A549 (cell line): ENCODE results near the gene ESR1. TPM values are rescaled to one million over a fixed set of nuclear protein-coding genes. Genes with fewer than 3 reads are reported as not detected.

Experiments used
- ATAC-seq, 2 experiments: fragments of 200-7000 bp in 1 of 2; fragments of >200 bp in 1 of 2; cut with Nextera tagmentation in 1 of 2; cut with Tn5 transposase in 1 of 2; 3 replicates each; pipeline versions ENCODE4 v1.8.0 to v1.9.1; 2018 to 2020; ENCODE audit warnings: mild to moderate bottlenecking in 1 of 2, moderate library complexity in 1 of 2
- CTCF ChIA-PET: fragments of 300-600 bp; sonication (Branson Sonifier 250); formaldehyde crosslinking; extraction: SDS; loops from one replicate; lab custom pipeline; 2021; ENCODE audit warnings: antibody characterized with exemption, inconsistent platforms; lab: Yijun Ruan, JAX
- POLR2A ChIA-PET: fragments of 350-600 bp; formaldehyde crosslinking; extraction: SDS; loops from one replicate; lab custom pipeline; 2021; ENCODE audit warnings: antibody characterized with exemption, inconsistent platforms; lab: Yijun Ruan, JAX
- DNase-seq, 2 experiments: peaks; one replicate each; pipeline versions ENCODE4 v3.0.0 to v3.0.0-alpha.2; 2011 to 2016; ENCODE audit warnings: low read depth in 1 of 2, low spot score in 1 of 2
- FAIRE-seq: peaks from 2 replicates; lab custom pipeline; 2011; peaks lifted over from hg19 to GRCh38; lab: Jason Lieb, UNC
- H3K27ac ChIP-seq, 2 experiments: fragments of >200 bp; sonication (Bioruptor Twin); formaldehyde crosslinking; 3 replicates each; pipeline ENCODE4 v1.5.1; 2016 to 2017
- H3K4me1 ChIP-seq: fragments of >200 bp; sonication (Bioruptor Twin); formaldehyde crosslinking; 3 replicates; pipeline ENCODE4 v1.6.1; 2016
- H3K4me2 ChIP-seq: fragments of >200 bp; sonication (Bioruptor Twin); formaldehyde crosslinking; 3 replicates; pipeline ENCODE4 v1.6.1; 2016
- H3K4me3 ChIP-seq: fragments of >200 bp; sonication (Bioruptor Twin); formaldehyde crosslinking; 3 replicates; pipeline ENCODE4 v1.5.1; 2016
- H3K9me3 ChIP-seq: fragments of >200 bp; sonication (Bioruptor Twin); formaldehyde crosslinking; 3 replicates; pipeline ENCODE4 v1.6.1; 2016
- CEBPB ChIP-seq, 2 experiments: fragments of >200 bp in 1 of 2; sonication (Bioruptor Twin) in 1 of 2; formaldehyde crosslinking in 1 of 2; IDR thresholded peaks; 2 replicates each; pipeline ENCODE4 v1.6.1; 2012 to 2016
- CHD4 ChIP-seq: fragments of 200-600 bp; sonication (generic); IDR thresholded peaks from 2 replicates; pipeline ENCODE4 v1.6.1; 2016; ENCODE audit warnings: antibody characterized with exemption, mild to moderate bottlenecking, borderline replicate concordance
- EHF ChIP-seq: fragments of 250-450 bp; sonication (Bioruptor Pico); IDR thresholded peaks from 2 replicates; pipeline ENCODE4 v1.5.0; 2020; ENCODE audit warnings: mild to moderate bottlenecking
- EHMT2 ChIP-seq: fragments of 200-600 bp; sonication (generic); IDR thresholded peaks from 2 replicates; pipeline ENCODE4 v1.6.1; 2016; ENCODE audit warnings: antibody characterized with exemption, low read depth, mild to moderate bottlenecking, moderate library complexity
- MAFK ChIP-seq: fragments of 450-650 bp; IDR thresholded peaks from 2 replicates; pipeline ENCODE4 v1.6.1; 2014; ENCODE audit not compliant: partially characterized antibody
- NR3C1 ChIP-seq: fragments of >200 bp; sonication (Bioruptor Twin); formaldehyde crosslinking; IDR thresholded peaks from 3 replicates; pipeline ENCODE4 v1.6.1; 2017
- RCOR1 ChIP-seq: fragments of 150-350 bp; IDR thresholded peaks from 2 replicates; pipeline ENCODE4 v1.6.1; 2014; ENCODE audit warnings: antibody characterized with exemption, low read length, low read depth
- ZC3H11A ChIP-seq: fragments of 450-650 bp; IDR thresholded peaks from 2 replicates; pipeline ENCODE4 v1.6.1; 2014; ENCODE audit warnings: antibody characterized with exemption, mild to moderate bottlenecking
- ZSCAN20 ChIP-seq: fragments of 250-450 bp; sonication (Bioruptor Pico); IDR thresholded peaks from 2 replicates; pipeline ENCODE4 v1.8.0; 2022; ENCODE audit warnings: mild to moderate bottlenecking, moderate library complexity
- WGBS: methylation state at CpG from one replicate; pipeline ENCODE4 v1.1.6; 2017; ENCODE audit errors: missing lambda C conversion rate; 5-methylcytosine and 5-hydroxymethylcytosine counted together
- polyA plus RNA-seq, 4 experiments: library from polyadenylated mRNA; depleted of rRNA in 3 of 4; stranded (reverse); fragments of >200 nt; fragmentation: RNase III in 1 of 4; extraction: RNeasy Plus Mini Kit Qiagen cat#74134 plus additional on column Dnase treatment in 1 of 4; gene quantifications; 2 replicates in 3 of 4; 3 replicates in 1 of 4; pipeline ENCODE4 v1.2.3, GENCODE V29; 2011 to 2017
- TF ChIP-seq, protein P1 (sequence below): fragments of 200-600 bp; sonication (generic); IDR thresholded peaks from 2 replicates; pipeline ENCODE4 v1.6.1; 2016; ENCODE audit warnings: antibody characterized with exemption, mild to moderate bottlenecking, moderate library complexity
- TF ChIP-seq, protein P2 (sequence below): fragments of 450-650 bp; IDR thresholded peaks from 2 replicates; pipeline ENCODE4 v1.6.1; 2014; ENCODE audit warnings: antibody characterized with exemption
- TF ChIP-seq, protein P3 (sequence below): fragments of >200 bp; sonication (Bioruptor Twin); formaldehyde crosslinking; IDR thresholded peaks from 3 replicates; pipeline ENCODE4 v1.5.1; 2016
- TF ChIP-seq, protein P4 (sequence below): fragments of 250-450 bp; sonication (Bioruptor Pico); IDR thresholded peaks from 2 replicates; pipeline ENCODE4 v1.5.0; 2021; ENCODE audit warnings: mild to moderate bottlenecking, moderate library complexity, borderline replicate concordance
- TF ChIP-seq, protein P5 (sequence below): fragments of >200 bp; sonication (Bioruptor Twin); formaldehyde crosslinking; IDR thresholded peaks from 2 replicates; pipeline ENCODE4 v1.6.1; 2016
- TF ChIP-seq, protein P6 (sequence below): IDR thresholded peaks from 2 replicates; pipeline ENCODE4 v1.6.1; 2012; ENCODE audit warnings: low read depth, borderline replicate concordance
- TF ChIP-seq, protein P7 (sequence below): IDR thresholded peaks from 2 replicates; pipeline ENCODE4 v1.6.1; 2012

Gene ESR1
- polyA plus RNA-seq, 2 of the 4 experiments (the other 2 are of a cell fraction), result not detected

DNA sequence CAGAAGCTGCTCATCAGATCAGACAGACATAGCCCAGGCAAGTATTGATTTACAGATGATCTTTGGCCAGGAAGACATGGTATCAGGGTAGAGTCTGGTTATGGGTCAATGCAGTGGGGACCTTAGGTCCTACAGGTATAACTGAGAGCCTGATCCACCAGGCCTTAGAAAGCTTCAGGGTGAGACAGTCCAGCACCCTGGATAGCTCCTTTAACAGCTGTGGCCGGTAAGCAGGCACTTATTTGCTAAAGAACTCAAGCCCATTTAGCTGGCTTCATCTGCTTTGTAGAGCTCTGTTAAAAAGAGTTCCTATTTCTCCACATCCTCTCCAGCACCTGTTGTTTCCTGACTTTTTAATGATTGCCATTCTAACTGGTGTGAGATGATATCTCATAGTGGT lies 39.6 kb downstream of the ESR1 start:
- Histone ChIP-seq H3K27ac (no peak overlapping the region), H3K9me3 (no peaks in the 10 kb centered on the region), H3K4me2 (no peak overlapping the region), H3K4me1 (no peaks in the 10 kb centered on the region), H3K4me3 (no peak overlapping the region)
- ATAC-seq, result no peak
- no peak for FAIRE-seq
- TF ChIP-seq, protein P1, sequence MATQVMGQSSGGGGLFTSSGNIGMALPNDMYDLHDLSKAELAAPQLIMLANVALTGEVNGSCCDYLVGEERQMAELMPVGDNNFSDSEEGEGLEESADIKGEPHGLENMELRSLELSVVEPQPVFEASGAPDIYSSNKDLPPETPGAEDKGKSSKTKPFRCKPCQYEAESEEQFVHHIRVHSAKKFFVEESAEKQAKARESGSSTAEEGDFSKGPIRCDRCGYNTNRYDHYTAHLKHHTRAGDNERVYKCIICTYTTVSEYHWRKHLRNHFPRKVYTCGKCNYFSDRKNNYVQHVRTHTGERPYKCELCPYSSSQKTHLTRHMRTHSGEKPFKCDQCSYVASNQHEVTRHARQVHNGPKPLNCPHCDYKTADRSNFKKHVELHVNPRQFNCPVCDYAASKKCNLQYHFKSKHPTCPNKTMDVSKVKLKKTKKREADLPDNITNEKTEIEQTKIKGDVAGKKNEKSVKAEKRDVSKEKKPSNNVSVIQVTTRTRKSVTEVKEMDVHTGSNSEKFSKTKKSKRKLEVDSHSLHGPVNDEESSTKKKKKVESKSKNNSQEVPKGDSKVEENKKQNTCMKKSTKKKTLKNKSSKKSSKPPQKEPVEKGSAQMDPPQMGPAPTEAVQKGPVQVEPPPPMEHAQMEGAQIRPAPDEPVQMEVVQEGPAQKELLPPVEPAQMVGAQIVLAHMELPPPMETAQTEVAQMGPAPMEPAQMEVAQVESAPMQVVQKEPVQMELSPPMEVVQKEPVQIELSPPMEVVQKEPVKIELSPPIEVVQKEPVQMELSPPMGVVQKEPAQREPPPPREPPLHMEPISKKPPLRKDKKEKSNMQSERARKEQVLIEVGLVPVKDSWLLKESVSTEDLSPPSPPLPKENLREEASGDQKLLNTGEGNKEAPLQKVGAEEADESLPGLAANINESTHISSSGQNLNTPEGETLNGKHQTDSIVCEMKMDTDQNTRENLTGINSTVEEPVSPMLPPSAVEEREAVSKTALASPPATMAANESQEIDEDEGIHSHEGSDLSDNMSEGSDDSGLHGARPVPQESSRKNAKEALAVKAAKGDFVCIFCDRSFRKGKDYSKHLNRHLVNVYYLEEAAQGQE, result peak; percentile 81
- TF ChIP-seq, protein P2, sequence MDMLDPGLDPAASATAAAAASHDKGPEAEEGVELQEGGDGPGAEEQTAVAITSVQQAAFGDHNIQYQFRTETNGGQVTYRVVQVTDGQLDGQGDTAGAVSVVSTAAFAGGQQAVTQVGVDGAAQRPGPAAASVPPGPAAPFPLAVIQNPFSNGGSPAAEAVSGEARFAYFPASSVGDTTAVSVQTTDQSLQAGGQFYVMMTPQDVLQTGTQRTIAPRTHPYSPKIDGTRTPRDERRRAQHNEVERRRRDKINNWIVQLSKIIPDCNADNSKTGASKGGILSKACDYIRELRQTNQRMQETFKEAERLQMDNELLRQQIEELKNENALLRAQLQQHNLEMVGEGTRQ, result no peak
- ChIA-PET CTCF (interaction anchor here (0.6 kb wide), 1 partner anchor 83 kb away, joined by 3 read pairs; no protein-coding TSS in a partner anchor), POLR2A (no interaction called here)
- DNase-seq, result peak in 1 of 2 experiments; percentile 28
- WGBS, result 0% methylated on average over 1 of the region's 1 CpG

DNA sequence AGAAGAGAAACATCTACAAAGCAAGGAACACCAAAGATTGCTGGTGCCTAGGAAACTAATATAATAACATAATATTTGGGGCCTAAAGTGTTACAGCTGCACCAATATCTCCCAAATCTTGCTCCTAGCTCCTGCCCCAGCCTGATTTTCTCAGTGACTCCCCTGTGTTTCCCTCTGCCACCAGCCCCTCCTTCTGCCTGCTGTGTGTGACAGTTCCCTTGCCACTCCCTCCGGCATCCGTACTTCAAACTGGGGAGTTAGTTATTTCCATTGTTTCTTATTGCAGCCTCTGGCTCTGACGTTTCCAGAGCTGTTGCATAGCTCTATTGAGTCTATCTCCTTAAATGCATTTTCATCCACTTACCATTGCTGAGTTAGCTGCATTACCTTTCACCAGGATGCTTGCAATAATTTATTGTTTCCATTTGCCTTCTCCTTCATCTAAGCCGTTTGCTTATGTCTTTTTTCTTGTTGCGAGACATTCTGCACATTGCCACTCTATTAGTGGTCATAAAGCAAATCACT lies 43.1 kb downstream of the ESR1 start:
- no peak for FAIRE-seq
- H3K27ac ChIP-seq, result no peak overlapping the region
- ChIA-PET CTCF (no interaction called here), POLR2A (no interaction called here)
- DNase-seq, result no peak
- no peak for ATAC-seq
- no peaks in the 10 kb centered on the region for H3K4me1 ChIP-seq
- TF ChIP-seq, protein P3, sequence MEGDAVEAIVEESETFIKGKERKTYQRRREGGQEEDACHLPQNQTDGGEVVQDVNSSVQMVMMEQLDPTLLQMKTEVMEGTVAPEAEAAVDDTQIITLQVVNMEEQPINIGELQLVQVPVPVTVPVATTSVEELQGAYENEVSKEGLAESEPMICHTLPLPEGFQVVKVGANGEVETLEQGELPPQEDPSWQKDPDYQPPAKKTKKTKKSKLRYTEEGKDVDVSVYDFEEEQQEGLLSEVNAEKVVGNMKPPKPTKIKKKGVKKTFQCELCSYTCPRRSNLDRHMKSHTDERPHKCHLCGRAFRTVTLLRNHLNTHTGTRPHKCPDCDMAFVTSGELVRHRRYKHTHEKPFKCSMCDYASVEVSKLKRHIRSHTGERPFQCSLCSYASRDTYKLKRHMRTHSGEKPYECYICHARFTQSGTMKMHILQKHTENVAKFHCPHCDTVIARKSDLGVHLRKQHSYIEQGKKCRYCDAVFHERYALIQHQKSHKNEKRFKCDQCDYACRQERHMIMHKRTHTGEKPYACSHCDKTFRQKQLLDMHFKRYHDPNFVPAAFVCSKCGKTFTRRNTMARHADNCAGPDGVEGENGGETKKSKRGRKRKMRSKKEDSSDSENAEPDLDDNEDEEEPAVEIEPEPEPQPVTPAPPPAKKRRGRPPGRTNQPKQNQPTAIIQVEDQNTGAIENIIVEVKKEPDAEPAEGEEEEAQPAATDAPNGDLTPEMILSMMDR, result no peak
- TF ChIP-seq CHD4 (no peak), NR3C1 (no peak), CEBPB (IDR thresholded peaks at IDR 0.05) (no peak), ZSCAN20 (CRISPR knock-in tag) (no peak), EHF (CRISPR knock-in tag) (no peak), EHMT2 (no peak), ZC3H11A (no peak), RCOR1 (no peak), MAFK (no peak)
- TF ChIP-seq, protein P4, sequence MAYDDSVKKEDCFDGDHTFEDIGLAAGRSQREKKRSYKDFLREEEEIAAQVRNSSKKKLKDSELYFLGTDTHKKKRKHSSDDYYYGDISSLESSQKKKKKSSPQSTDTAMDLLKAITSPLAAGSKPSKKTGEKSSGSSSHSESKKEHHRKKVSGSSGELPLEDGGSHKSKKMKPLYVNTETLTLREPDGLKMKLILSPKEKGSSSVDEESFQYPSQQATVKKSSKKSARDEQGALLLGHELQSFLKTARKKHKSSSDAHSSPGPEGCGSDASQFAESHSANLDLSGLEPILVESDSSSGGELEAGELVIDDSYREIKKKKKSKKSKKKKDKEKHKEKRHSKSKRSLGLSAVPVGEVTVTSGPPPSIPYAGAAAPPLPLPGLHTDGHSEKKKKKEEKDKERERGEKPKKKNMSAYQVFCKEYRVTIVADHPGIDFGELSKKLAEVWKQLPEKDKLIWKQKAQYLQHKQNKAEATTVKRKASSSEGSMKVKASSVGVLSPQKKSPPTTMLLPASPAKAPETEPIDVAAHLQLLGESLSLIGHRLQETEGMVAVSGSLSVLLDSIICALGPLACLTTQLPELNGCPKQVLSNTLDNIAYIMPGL (CRISPR knock-in tag), result no peak
- TF ChIP-seq, protein P5, sequence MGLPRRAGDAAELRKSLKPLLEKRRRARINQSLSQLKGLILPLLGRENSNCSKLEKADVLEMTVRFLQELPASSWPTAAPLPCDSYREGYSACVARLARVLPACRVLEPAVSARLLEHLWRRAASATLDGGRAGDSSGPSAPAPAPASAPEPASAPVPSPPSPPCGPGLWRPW, result no peak
- TF ChIP-seq, protein P6, sequence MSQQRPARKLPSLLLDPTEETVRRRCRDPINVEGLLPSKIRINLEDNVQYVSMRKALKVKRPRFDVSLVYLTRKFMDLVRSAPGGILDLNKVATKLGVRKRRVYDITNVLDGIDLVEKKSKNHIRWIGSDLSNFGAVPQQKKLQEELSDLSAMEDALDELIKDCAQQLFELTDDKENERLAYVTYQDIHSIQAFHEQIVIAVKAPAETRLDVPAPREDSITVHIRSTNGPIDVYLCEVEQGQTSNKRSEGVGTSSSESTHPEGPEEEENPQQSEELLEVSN, result no peak
- TF ChIP-seq, protein P2, result no peak
- TF ChIP-seq, protein P7, sequence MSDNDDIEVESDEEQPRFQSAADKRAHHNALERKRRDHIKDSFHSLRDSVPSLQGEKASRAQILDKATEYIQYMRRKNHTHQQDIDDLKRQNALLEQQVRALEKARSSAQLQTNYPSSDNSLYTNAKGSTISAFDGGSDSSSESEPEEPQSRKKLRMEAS, result no peak
- TF ChIP-seq, all 56 proteins: peak for 0
- WGBS, result 22% methylated on average over 5 of the region's 5 CpGs
- no peak overlapping the region for H3K4me2 ChIP-seq
- H3K4me3 ChIP-seq, result no peak overlapping the region
- H3K9me3 ChIP-seq, result no peaks in the 10 kb centered on the region
